Activated gamma-delta T cell (primary cell): ENCODE measurements around the gene VSIG10.

Experiments
- DNase-seq: peaks from one replicate; lab custom pipeline; 2025; lab: John Stamatoyannopoulos, UW

The VSIG10 gene

GRCh38 chr12:118059341-118060191 lies 44.2 kb downstream of the VSIG10 start:
- DNase-seq = no peak

GRCh38 chr12:118058881-118059280 lies 44.9 kb downstream of the VSIG10 start:
- DNase-seq = no peak

GRCh38 chr12:118058227-118058626 lies 45.6 kb downstream of the VSIG10 start:
- DNase-seq = no peak

GRCh38 chr12:118055865-118056773 lies 47.7 kb downstream of the VSIG10 start:
- no peak for DNase-seq

GRCh38 chr12:118055144-118055557 lies 48.7 kb downstream of the VSIG10 start:
- DNase-seq = no peak

DNA sequence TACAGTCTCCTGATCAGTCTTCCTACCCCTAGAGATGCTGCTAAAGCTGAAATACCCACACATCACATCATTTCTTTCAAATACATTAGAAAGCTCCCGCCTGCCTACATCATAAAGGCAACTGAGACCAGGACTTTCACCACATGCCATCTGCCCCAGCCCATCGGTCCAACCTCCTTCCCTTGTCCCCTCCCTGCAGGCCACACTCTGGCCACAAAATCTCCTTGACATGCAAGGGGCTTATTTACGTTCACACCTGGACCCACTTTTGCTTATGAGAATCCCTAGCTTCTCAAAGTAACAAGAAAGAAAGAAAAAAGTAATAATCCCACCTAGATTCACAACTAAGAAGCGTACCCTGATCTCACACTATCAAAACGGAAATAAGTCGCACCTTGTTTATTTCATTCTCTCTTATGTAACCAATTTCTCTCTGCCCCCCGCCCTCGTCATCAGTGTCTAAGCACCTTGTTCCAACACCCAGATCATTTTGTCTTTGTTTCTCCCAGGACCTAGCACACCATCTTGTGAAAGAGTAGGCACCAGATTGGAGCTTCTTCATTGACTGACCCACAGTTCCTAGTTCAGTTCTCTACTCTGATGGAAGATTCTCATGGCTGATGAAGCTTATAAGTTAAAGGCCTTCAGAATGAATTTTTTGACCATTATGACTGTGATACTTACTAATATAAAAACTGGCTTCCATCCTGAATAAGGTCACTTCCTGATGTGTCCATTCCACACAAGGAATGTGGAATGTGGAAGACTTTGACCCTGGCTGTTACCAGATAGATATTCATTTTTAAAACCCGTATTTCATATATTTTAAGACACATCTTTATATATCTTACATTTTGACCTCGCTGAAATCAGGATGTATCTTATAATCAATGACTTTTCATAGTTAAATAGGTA lies 50.5 kb downstream of the VSIG10 start:
- DNase-seq = no peak

- no peak for DNase-seq
Observed at GRCh38 chr12:118052324-118053070, 51.3 kb downstream of the VSIG10 start.

GRCh38 chr12:118050972-118051910 lies 52.6 kb downstream of the VSIG10 start:
- DNase-seq = no peak

- no peak for DNase-seq
Observed at GRCh38 chr12:118046430-118046829, 57.4 kb downstream of the VSIG10 start.

- no peak for DNase-seq
Observed at GRCh38 chr12:118044577-118044976, 59.2 kb downstream of the VSIG10 start.

DNA sequence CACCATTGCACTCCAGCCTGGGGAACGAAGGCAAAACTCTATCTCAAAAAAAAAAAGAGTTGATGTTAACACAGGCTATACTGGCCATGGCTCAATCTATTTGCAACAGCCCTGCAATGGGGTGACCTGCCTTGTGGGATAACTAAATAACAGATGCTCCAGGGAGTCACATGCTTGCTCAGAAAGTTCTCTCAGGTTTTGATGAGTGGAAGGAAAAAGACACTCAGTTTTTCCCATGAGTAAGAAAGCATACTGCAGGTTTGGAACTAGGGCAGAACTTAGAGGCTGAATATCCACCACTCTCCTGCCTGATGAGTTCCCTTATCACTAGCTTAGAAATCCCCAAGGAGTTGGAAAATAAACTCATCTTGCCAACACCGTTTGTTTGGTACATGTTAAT lies 59.7 kb downstream of the VSIG10 start:
- DNase-seq = no peak

DNA sequence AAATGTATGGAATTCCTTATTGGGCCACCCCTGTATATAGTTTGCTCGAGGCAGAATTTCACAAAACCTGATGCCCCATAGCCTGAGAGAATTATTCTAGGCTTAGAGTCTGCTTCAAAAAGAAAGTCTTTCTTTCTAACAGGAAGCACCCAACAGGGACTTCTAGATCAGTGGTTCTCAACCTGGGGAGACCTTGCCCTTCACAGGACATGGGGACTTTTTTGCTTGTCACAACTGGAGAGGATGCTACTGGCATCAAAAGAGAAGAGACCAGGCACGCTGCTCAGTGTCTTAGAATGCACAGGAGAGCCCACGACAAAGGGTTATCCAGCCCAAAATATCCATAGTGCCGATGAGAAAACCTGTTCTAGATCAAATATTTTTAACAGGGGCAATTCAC lies 61.7 kb downstream of the VSIG10 start:
- no peak for DNase-seq

- no peak for DNase-seq
Observed at GRCh38 chr12:118038137-118038536, 65.7 kb downstream of the VSIG10 start.

- no peak for DNase-seq
Observed at GRCh38 chr12:118036672-118037411, 67.0 kb downstream of the VSIG10 start.

DNA sequence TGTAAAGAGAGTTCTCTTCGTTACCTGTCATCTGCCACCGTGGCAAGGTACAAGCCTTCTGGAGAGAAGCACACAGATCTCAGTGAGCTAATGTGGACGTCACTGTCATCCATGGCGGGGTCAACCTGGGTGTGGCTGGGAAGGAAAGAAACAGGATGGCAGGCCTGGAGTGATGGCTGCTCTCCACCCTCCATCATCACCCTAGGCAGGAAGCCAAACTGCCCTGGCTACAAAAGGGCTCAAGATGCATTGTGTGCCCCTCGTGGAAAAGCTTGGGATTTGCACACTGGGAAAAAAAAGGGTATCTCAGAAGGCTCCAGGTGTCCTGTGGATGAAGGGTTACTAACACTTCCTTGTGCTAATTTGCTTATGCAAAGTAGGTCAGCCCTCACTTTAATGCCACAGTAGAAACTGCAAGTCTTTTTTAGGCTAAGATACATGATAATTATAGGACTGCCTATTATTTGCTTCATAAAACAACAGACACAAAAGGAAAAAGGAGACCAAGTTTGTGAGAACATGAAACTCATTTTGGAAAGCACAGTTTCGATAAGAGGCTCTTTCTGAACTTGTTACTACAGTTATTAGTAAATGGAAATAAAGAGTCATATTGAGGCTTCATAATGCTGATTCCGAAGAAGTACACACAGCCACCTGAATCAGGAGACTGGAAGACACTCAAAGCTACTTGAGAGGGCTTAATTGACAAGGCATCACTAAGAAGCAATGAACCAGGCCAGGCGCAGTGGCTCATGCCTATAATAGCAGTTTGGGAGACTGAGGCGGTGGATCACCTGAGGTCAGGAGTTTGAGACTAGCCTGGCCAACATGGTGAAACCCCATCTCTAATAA lies 68.4 kb downstream of the VSIG10 start:
- DNase-seq = no peak

- DNase-seq = no peak
Observed at GRCh38 chr12:118034429-118035189, 69.2 kb downstream of the VSIG10 start.

GRCh38 chr12:118033902-118034301 lies 69.9 kb downstream of the VSIG10 start:
- no peak for DNase-seq
